ENCODE results near the gene SYS1.

Gene SYS1

GRCh38 chr20:45394221-45395113 lies 31.5 kb downstream of the SYS1 start:
- H3K4me3 ChIP-seq (ENCODE audit: low read length) = no peak overlapping the region
- H3K27me3 ChIP-seq (replicated peaks; ENCODE audit: insufficient read depth, low read length) = no peaks in the 10 kb centered on the region
- H3K4me1 ChIP-seq (ENCODE audit: low read length) = no peaks in the 10 kb centered on the region
- H3K36me3 ChIP-seq (replicated peaks; ENCODE audit: insufficient read depth, low read length) = no peaks in the 10 kb centered on the region
- no peak overlapping the region for H3K9ac ChIP-seq (ENCODE audit: low read length)
- H3K9me3 ChIP-seq (replicated peaks; ENCODE audit: insufficient read depth, low read length) = no peaks in the 10 kb centered on the region
- no peaks in the 10 kb centered on the region for H4K20me1 ChIP-seq (ENCODE audit: insufficient read depth, low read length)
- no peaks in the 10 kb centered on the region for H3F3A ChIP-seq (ENCODE audit: insufficient read depth, low read length)
- H2AFZ ChIP-seq (ENCODE audit: low read length) = no peak overlapping the region
- H3K27ac ChIP-seq (ENCODE audit: low read length) = no peak overlapping the region
- no peaks in the 10 kb centered on the region for H3K79me2 ChIP-seq (ENCODE audit: low read length)
- TF ChIP-seq CTCF (IDR thresholded peaks at IDR 0.05; ENCODE audit: low read length) (no peak), EZH2phosphoT487 (IDR thresholded peaks at IDR 0.05; ENCODE audit: low read length) (no peak), EZH2 (optimal IDR thresholded peaks at IDR 0.05; ENCODE audit: low read depth, low read length) (no peak)
- H3K9me2 ChIP-seq (replicated peaks; ENCODE audit: insufficient read depth, low read length) = no peaks in the 10 kb centered on the region
- DNase-seq = no peak
- no peak overlapping the region for H3K4me2 ChIP-seq (ENCODE audit: low read depth, low read length)

DNA sequence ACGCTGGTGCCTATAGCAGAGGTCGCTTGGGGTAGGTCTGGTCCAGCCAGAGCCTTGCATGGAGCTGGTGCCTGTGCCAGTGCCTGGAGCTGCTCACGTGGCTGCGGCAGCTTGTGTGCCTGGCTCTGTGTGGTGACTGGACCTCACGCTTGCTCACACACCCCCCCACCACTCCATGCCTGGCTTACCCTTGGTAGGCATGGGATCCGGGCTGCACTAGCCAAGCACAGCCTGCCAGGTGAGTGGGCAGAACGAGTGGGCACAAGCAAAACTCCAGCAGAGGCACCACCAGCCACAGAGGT lies 32.1 kb downstream of the SYS1 start:
- DNase-seq = no peak
- no peak overlapping the region for H3K4me3 ChIP-seq (ENCODE audit: low read length)
- H3K4me2 ChIP-seq (ENCODE audit: low read depth, low read length) = no peak overlapping the region
- H3K27me3 ChIP-seq (replicated peaks; ENCODE audit: insufficient read depth, low read length) = no peaks in the 10 kb centered on the region
- H3K9ac ChIP-seq (ENCODE audit: low read length) = no peak overlapping the region
- H4K20me1 ChIP-seq (ENCODE audit: insufficient read depth, low read length) = no peaks in the 10 kb centered on the region
- no peaks in the 10 kb centered on the region for H3K36me3 ChIP-seq (replicated peaks; ENCODE audit: insufficient read depth, low read length)
- no peak overlapping the region for H2AFZ ChIP-seq (ENCODE audit: low read length)
- H3K27ac ChIP-seq (ENCODE audit: low read length) = no peak overlapping the region
- no peaks in the 10 kb centered on the region for H3K9me2 ChIP-seq (replicated peaks; ENCODE audit: insufficient read depth, low read length)
- H3K79me2 ChIP-seq (ENCODE audit: low read length) = no peaks in the 10 kb centered on the region
- TF ChIP-seq EZH2 (optimal IDR thresholded peaks at IDR 0.05; ENCODE audit: low read depth, low read length) = no peak
- no peaks in the 10 kb centered on the region for H3K9me3 ChIP-seq (replicated peaks; ENCODE audit: insufficient read depth, low read length)
- H3K4me1 ChIP-seq (ENCODE audit: low read length) = no peaks in the 10 kb centered on the region
- no peaks in the 10 kb centered on the region for H3F3A ChIP-seq (ENCODE audit: insufficient read depth, low read length)

DNA sequence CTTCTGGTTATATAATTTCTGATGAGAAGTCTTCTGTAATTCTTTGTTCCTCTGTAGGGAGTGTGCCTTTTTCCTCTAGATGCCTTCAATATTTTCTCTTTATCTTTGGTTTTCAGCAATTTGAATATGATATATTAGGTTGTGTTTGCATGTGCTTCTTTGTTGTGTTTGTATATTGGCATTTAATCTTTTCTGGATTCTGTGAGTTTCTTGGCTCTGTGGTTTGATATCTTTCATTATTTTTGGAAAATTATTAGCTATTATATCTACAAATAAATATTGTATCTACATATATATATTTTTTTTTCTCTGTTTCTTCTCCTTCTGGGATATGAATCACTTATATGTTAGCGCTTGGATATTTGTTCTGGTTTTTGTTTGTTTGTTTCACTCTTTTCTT lies 36.1 kb downstream of the SYS1 start:
- no peak overlapping the region for H3K27ac ChIP-seq (ENCODE audit: low read length)

More for the DNA sequence above, 36.1 kb downstream of the SYS1 start:
- TF ChIP-seq EZH2phosphoT487 (IDR thresholded peaks at IDR 0.05; ENCODE audit: low read length) = no peak
- TF ChIP-seq CTCF (IDR thresholded peaks at IDR 0.05; ENCODE audit: low read length) = no peak
- TF ChIP-seq EZH2 (optimal IDR thresholded peaks at IDR 0.05; ENCODE audit: low read depth, low read length) = no peak
- H3K36me3 ChIP-seq (replicated peaks; ENCODE audit: insufficient read depth, low read length) = no peaks in the 10 kb centered on the region
- no peak overlapping the region for H2AFZ ChIP-seq (ENCODE audit: low read length)
- no peaks in the 10 kb centered on the region for H3F3A ChIP-seq (ENCODE audit: insufficient read depth, low read length)
- no peaks in the 10 kb centered on the region for H3K9me2 ChIP-seq (replicated peaks; ENCODE audit: insufficient read depth, low read length)
- no peaks in the 10 kb centered on the region for H3K79me2 ChIP-seq (ENCODE audit: low read length)
- no peaks in the 10 kb centered on the region for H3K9me3 ChIP-seq (replicated peaks; ENCODE audit: insufficient read depth, low read length)
- DNase-seq = no peak
- no peak overlapping the region for H3K4me2 ChIP-seq (ENCODE audit: low read depth, low read length)
- no peaks in the 10 kb centered on the region for H4K20me1 ChIP-seq (ENCODE audit: insufficient read depth, low read length)
- no peak overlapping the region for H3K4me3 ChIP-seq (ENCODE audit: low read length)
- H3K4me1 ChIP-seq (ENCODE audit: low read length) = no peaks in the 10 kb centered on the region
- no peaks in the 10 kb centered on the region for H3K27me3 ChIP-seq (replicated peaks; ENCODE audit: insufficient read depth, low read length)
- no peak overlapping the region for H3K9ac ChIP-seq (ENCODE audit: low read length)

All from MM.1S (cell line).